Suprapubic skin (tissue), 4 donors: Measurements from ENCODE around the gene ZNF148.

Experiments
- CTCF ChIP-seq, 2 donors: fragments of 200-600 bp in 1 of 2; fragments of 450-650 bp in 1 of 2; sonication (generic) in 1 of 2; IDR thresholded peaks; one replicate each; pipeline ENCODE4 v1.5.1; 2016 to 2019; ENCODE audit warnings: antibody characterized with exemption in 2 of 2, mild to moderate bottlenecking in 1 of 2, moderate library complexity in 1 of 2
- EP300 ChIP-seq: sonication (generic); formaldehyde crosslinking; IDR thresholded peaks from one replicate; pipeline ENCODE4 v1.6.1; 2017; ENCODE audit warnings: antibody characterized with exemption
- POLR2A ChIP-seq, 2 donors: fragments of 450-650 bp; IDR thresholded peaks; one replicate each; pipeline ENCODE4 v1.6.1; 2017; ENCODE audit warnings: antibody characterized with exemption in 2 of 2, mild to moderate bottlenecking in 2 of 2, moderate library complexity in 2 of 2
- POLR2AphosphoS5 ChIP-seq, 3 donors: sonication (generic); formaldehyde crosslinking; IDR thresholded peaks; one replicate each; pipeline ENCODE4 v1.6.1; 2017; ENCODE audit warnings: antibody characterized with exemption in 3 of 3

- TF ChIP-seq EP300: no peak
- no peak for TF ChIP-seq CTCF (IDR thresholded peaks at IDR 0.05)
- TF ChIP-seq POLR2A (IDR thresholded peaks at IDR 0.05): no peak
- no peak for TF ChIP-seq POLR2AphosphoS5 (IDR thresholded peaks at IDR 0.05)
Measured at GRCh38 chr3:125190786-125191185, 184.3 kb downstream of the ZNF148 start.
